NK-92 (cell line): ENCODE measurements around the gene TRHDE.

ENCODE experiments used
- DNase-seq: peaks from one replicate; lab custom pipeline; 2025; ENCODE audit not compliant: unreplicated experiment; lab: John Stamatoyannopoulos, UW

Gene TRHDE

GRCh38 chr12:72433298-72433697, 161.1 kb downstream of the TRHDE start:
- DNase-seq = no peak

- no peak for DNase-seq
Measured at GRCh38 chr12:72434999-72435398, 162.8 kb downstream of the TRHDE start.

- no peak for DNase-seq
Measured at GRCh38 chr12:72442217-72442616, 170.0 kb downstream of the TRHDE start.

GRCh38 chr12:72444125-72444524, 172.0 kb downstream of the TRHDE start:
- no peak for DNase-seq

GRCh38 chr12:72444566-72444965, 172.4 kb downstream of the TRHDE start:
- DNase-seq = no peak

GRCh38 chr12:72448089-72448488, 175.9 kb downstream of the TRHDE start:
- DNase-seq = no peak

GRCh38 chr12:72448805-72449204, 176.6 kb downstream of the TRHDE start:
- no peak for DNase-seq

GRCh38 chr12:72453066-72453465, 180.9 kb downstream of the TRHDE start:
- DNase-seq = no peak

- no peak for DNase-seq
Measured at GRCh38 chr12:72453550-72453949, 181.4 kb downstream of the TRHDE start.

GRCh38 chr12:72464471-72464870, 192.3 kb downstream of the TRHDE start:
- DNase-seq = no peak

GRCh38 chr12:72465155-72465554, 193.0 kb downstream of the TRHDE start:
- no peak for DNase-seq

- DNase-seq = no peak
Measured at GRCh38 chr12:72465940-72466630, 193.9 kb downstream of the TRHDE start.

- DNase-seq = no peak
Measured at GRCh38 chr12:72467985-72468384, 195.8 kb downstream of the TRHDE start.

- DNase-seq = no peak
Measured at GRCh38 chr12:72468505-72468904, 196.3 kb downstream of the TRHDE start.

GRCh38 chr12:72471806-72472205, 199.6 kb downstream of the TRHDE start:
- no peak for DNase-seq

GRCh38 chr12:72472350-72472749, 200.2 kb downstream of the TRHDE start:
- no peak for DNase-seq

- DNase-seq = no peak
Measured at GRCh38 chr12:72476301-72476700, 204.1 kb downstream of the TRHDE start.

- no peak for DNase-seq
Measured at GRCh38 chr12:72485017-72485701, 213.0 kb downstream of the TRHDE start.

GRCh38 chr12:72491426-72491825, 219.3 kb downstream of the TRHDE start:
- DNase-seq = no peak

- DNase-seq = no peak
Measured at GRCh38 chr12:72493407-72493806, 221.2 kb downstream of the TRHDE start.

- no peak for DNase-seq
Measured at GRCh38 chr12:72498354-72498753, 226.2 kb downstream of the TRHDE start.

- DNase-seq = no peak
Measured at GRCh38 chr12:72499244-72499643, 227.1 kb downstream of the TRHDE start.

- DNase-seq = no peak
Measured at GRCh38 chr12:72502546-72502945, 230.4 kb downstream of the TRHDE start.
